Stimulated activated CD8-positive, alpha-beta memory T cell treated with anti-CD3 and anti-CD28 coated beads, Interleukin-4, amount 100 ng/mL, for 4 hours (primary cell): ENCODE data around the gene MED26.
"Not testable (repeated sequence)": the region's sequence is repeated elsewhere in the genome, so short reads cannot be mapped to it uniquely, and the experiment has no call there.

ENCODE experiments used
- DNase-seq, 2 donors: peaks; one replicate each; pipeline ENCODE4 v3.0.0-alpha.2; 2020; ENCODE audit warnings: low read depth in 2 of 2, low spot score in 1 of 2

The MED26 gene

GRCh38 chr19:16575861-16576689 is 51.9 kb downstream of the MED26 start:
- no peak for DNase-seq

- DNase-seq: no peak
Measured at GRCh38 chr19:16575282-16575681, 52.7 kb downstream of the MED26 start.

- no peak for DNase-seq
Measured at GRCh38 chr19:16573925-16574324, 54.1 kb downstream of the MED26 start.

GRCh38 chr19:16573296-16573695 is 54.7 kb downstream of the MED26 start:
- DNase-seq: no peak

- DNase-seq: peak; percentile 76 to 88
Measured at GRCh38 chr19:16572332-16573211, 55.4 kb downstream of the MED26 start, which contains the start of gene SLC35E1. TSS of gene SLC35E1 (minus strand) at chr19:16572415. CDS start at chr19:16572364, 51 bp downstream.

GRCh38 chr19:16571822-16572331 is 56.1 kb downstream of the MED26 start:
- no peak for DNase-seq

GRCh38 chr19:16571283-16571682 is 56.7 kb downstream of the MED26 start:
- no peak for DNase-seq

GRCh38 chr19:16569609-16570320 is 58.2 kb downstream of the MED26 start:
- DNase-seq: no peak

GRCh38 chr19:16566702-16567101 is 61.3 kb downstream of the MED26 start:
- DNase-seq: no peak

- DNase-seq: peak; percentile 46 to 49
Measured at GRCh38 chr19:16566161-16566560, 61.8 kb downstream of the MED26 start.

GRCh38 chr19:16564842-16565241 is 63.2 kb downstream of the MED26 start:
- DNase-seq: no peak

- no peak for DNase-seq
Measured at GRCh38 chr19:16562608-16563025, 65.4 kb downstream of the MED26 start.

- no peak for DNase-seq
Measured at GRCh38 chr19:16561382-16561781, 66.6 kb downstream of the MED26 start.

- DNase-seq: no peak
Measured at GRCh38 chr19:16559780-16560276, 68.2 kb downstream of the MED26 start.

GRCh38 chr19:16554776-16555175 is 73.2 kb downstream of the MED26 start:
- no peak for DNase-seq

- DNase-seq: not testable (repeated sequence)
Measured at GRCh38 chr19:16551902-16552301, 76.1 kb downstream of the MED26 start.

GRCh38 chr19:16548956-16549355 is 79.0 kb downstream of the MED26 start:
- no peak for DNase-seq

GRCh38 chr19:16544473-16545231 is 83.4 kb downstream of the MED26 start:
- DNase-seq: no peak

- not testable (repeated sequence) for DNase-seq
Measured at GRCh38 chr19:16543734-16544133, 84.3 kb downstream of the MED26 start.

GRCh38 chr19:16542910-16543472 is 85.0 kb downstream of the MED26 start:
- no peak for DNase-seq
